Mesenchymal stem cell (in vitro differentiated cells and primary cell): ENCODE results near the gene COL1A1.

Source experiments
- DNase-seq: peaks from one replicate; pipeline ENCODE4 v3.0.0-alpha.2; 2013
- H2AFZ ChIP-seq: one replicate; pipeline ENCODE4 v1.6.1; 2013; ENCODE audit warnings: low read depth, mild to moderate bottlenecking, control low read depth, inconsistent platforms, low read length, moderate library complexity
- H2AK5ac ChIP-seq: 2 replicates; pipeline ENCODE4 v1.6.1; 2013; ENCODE audit warnings: low read length, moderate library complexity, mild to moderate bottlenecking, inconsistent platforms; ENCODE audit not compliant: severe bottlenecking
- H2BK120ac ChIP-seq: one replicate; pipeline ENCODE4 v1.6.1; 2013; ENCODE audit warnings: low read depth, mild to moderate bottlenecking, inconsistent platforms, low read length, moderate library complexity
- H2BK12ac ChIP-seq, 2 experiments: one replicate each; pipeline ENCODE4 v1.6.1; 2013; ENCODE audit warnings: inconsistent platforms in 2 of 2, low read length in 2 of 2, mild to moderate bottlenecking in 2 of 2, moderate library complexity in 2 of 2, control low read depth in 1 of 2
- H2BK15ac ChIP-seq: one replicate; pipeline ENCODE4 v1.6.1; 2013; ENCODE audit warnings: mild to moderate bottlenecking, low read depth, inconsistent platforms; ENCODE audit not compliant: poor library complexity, severe bottlenecking
- H2BK5ac ChIP-seq: 2 replicates; pipeline ENCODE4 v1.6.1; 2013; ENCODE audit warnings: low read depth, mild to moderate bottlenecking, low read length, control low read depth, inconsistent platforms; ENCODE audit not compliant: poor library complexity, severe bottlenecking
- H3K14ac ChIP-seq, 2 experiments: one replicate each; pipeline ENCODE4 v1.6.1; 2013; ENCODE audit warnings: inconsistent platforms in 2 of 2, low read length in 2 of 2, control low read depth in 1 of 2, mild to moderate bottlenecking in 1 of 2, moderate library complexity in 1 of 2
- H3K18ac ChIP-seq, 2 experiments: one replicate each; pipeline ENCODE4 v1.6.1; 2013; ENCODE audit warnings: inconsistent platforms in 2 of 2, low read length in 2 of 2, control low read depth in 1 of 2, low read depth in 1 of 2, mild to moderate bottlenecking in 1 of 2
- H3K23ac ChIP-seq, 2 experiments: one replicate each; pipeline ENCODE4 v1.6.1; 2013; ENCODE audit warnings: inconsistent platforms in 2 of 2, low read length in 2 of 2, mild to moderate bottlenecking in 2 of 2, moderate library complexity in 2 of 2, control low read depth in 1 of 2
- H3K27ac ChIP-seq: 2 replicates; pipeline ENCODE4 v1.5.1; 2013; ENCODE audit warnings: mild to moderate bottlenecking, moderate library complexity, low read length, control low read depth, inconsistent platforms; ENCODE audit not compliant: poor library complexity, severe bottlenecking
- H3K27me3 ChIP-seq, 2 experiments: 2 replicates each; pipeline versions ENCODE4 v1.6.1 to v1.7.0; 2013; ENCODE audit warnings: low read length in 2 of 2, mild to moderate bottlenecking in 2 of 2, moderate library complexity in 2 of 2, control low read depth in 1 of 2, inconsistent platforms in 1 of 2; ENCODE audit not compliant: control insufficient read depth in 1 of 2, insufficient read depth in 1 of 2
- H3K36me3 ChIP-seq, 2 experiments: 2 replicates each; pipeline versions ENCODE4 v1.6.1 to v1.7.0; 2013; ENCODE audit warnings: low read length in 2 of 2, control low read depth in 1 of 2, inconsistent platforms in 1 of 2, low read depth in 1 of 2, mild to moderate bottlenecking in 1 of 2; ENCODE audit not compliant: insufficient read depth in 2 of 2, control insufficient read depth in 1 of 2
- H3K4ac ChIP-seq, 2 experiments: one replicate each; pipeline ENCODE4 v1.6.1; 2013; ENCODE audit warnings: inconsistent platforms in 2 of 2, low read length in 2 of 2, mild to moderate bottlenecking in 2 of 2, moderate library complexity in 2 of 2, control low read depth in 1 of 2, low read depth in 1 of 2
- H3K4me1 ChIP-seq: 2 replicates; pipeline ENCODE4 v1.6.1; 2013; ENCODE audit warnings: low read depth, low read length, control low read depth; ENCODE audit not compliant: control insufficient read depth, insufficient read depth
- H3K4me2 ChIP-seq: 2 replicates; pipeline ENCODE4 v1.6.1; 2013; ENCODE audit warnings: low read length, mild to moderate bottlenecking, inconsistent platforms; ENCODE audit not compliant: poor library complexity, severe bottlenecking
- H3K4me3 ChIP-seq, 2 experiments: 2 replicates each; pipeline versions ENCODE4 v1.5.1 to v1.7.0; 2013; ENCODE audit warnings: low read length in 2 of 2, mild to moderate bottlenecking in 2 of 2, control low read depth in 1 of 2, low read depth in 1 of 2; ENCODE audit not compliant: insufficient read depth in 1 of 2
- H3K79me1 ChIP-seq: replicated peaks from 2 replicates; pipeline ENCODE4 v1.6.1; 2013; ENCODE audit warnings: mild to moderate bottlenecking, control low read depth, low read length, inconsistent platforms; ENCODE audit not compliant: poor library complexity, severe bottlenecking
- H3K9ac ChIP-seq: 2 replicates; pipeline ENCODE4 v1.7.0; 2013; ENCODE audit warnings: mild to moderate bottlenecking, low read length, moderate library complexity
- H3K9me3 ChIP-seq: 2 replicates; pipeline ENCODE4 v1.7.0; 2013; ENCODE audit warnings: mild to moderate bottlenecking, low read length; ENCODE audit not compliant: control insufficient read depth
- H4K8ac ChIP-seq: one replicate; pipeline ENCODE4 v1.6.1; 2013; ENCODE audit warnings: inconsistent platforms, mild to moderate bottlenecking, low read length, moderate library complexity
- H4K91ac ChIP-seq: one replicate; pipeline ENCODE4 v1.6.1; 2013; ENCODE audit warnings: mild to moderate bottlenecking, low read length, inconsistent platforms
- WGBS: methylation state at CpG from one replicate; pipeline ENCODE4 v1.1.7; 2013; ENCODE audit warnings: mixed read lengths; 5-methylcytosine and 5-hydroxymethylcytosine counted together

COL1A1 gene

DNA sequence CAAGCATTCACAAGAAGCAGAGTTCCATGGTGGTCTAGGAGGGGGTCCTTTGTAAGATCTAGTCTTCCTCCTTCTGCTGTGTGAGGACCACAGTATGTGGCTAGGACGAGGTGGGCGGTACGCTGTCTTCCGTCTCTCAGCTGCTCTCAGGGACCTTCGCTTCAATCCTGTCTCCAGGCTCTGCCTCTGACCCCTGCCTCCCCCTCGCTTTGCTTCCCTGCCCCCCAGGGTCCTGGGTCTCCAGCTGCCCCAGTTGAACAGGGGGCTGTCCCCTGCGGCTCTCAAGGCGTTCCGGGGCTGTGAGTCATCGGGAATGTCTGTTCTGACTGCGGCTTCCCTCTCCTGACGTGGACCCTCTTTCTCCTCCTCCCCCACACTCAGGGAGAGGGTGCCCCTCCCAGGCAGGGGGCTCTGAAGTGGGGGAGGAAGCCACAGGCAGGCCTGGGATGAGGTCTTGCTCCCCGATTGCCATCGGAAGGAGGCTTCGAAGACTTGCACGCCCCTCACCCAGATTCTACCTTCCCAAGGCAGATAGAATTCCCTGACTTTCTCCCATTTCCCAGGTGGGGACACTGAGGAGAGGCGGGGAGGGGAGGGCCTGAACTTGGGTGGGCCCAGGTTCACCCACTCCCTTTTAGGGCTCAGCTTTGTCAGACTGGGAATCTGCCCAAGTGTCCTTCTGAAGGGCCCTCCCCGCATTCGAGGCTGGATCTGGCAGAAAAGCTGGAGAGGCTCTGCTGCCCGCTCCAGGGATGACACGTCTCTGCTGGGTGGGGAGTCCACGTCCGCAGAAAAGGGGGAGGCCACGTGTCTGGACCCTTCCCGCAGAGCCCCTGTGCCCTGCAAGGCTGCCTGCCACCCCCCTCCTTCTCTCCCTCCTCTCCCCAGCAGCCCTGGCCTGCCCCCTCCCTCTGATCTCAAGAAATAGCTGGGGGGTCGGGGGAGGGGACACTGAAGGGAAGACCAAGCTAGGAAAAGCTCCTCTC is 9.1 kb upstream of the COL1A1 start:
- Histone ChIP-seq H3K4me2 (peak overlapping the region; percentile 26), H3K27ac (peak overlapping the region; percentile 99), H2BK5ac (peak overlapping the region; percentile 96), H4K91ac (peak overlapping the region; percentile 100), H3K79me1 (peaks cover 2% of the 10 kb centered on the region), H2BK15ac (peak overlapping the region; percentile 95), H3K27me3 (no peaks in the 10 kb centered on the region), H4K8ac (peak overlapping the region; percentile 98), H2AK5ac (peak overlapping the region; percentile 99), H2BK12ac (peak overlapping the region; percentile 96 to 100), H3K4me1 (peaks cover 57% of the 10 kb centered on the region), H3K36me3 (no peaks in the 10 kb centered on the region), H3K18ac (peak overlapping the region; percentile 99 to 100), H3K23ac (peak overlapping the region in 1 of 2 experiments; percentile 20), H3K9me3 (no peaks in the 10 kb centered on the region), H3K9ac (peak overlapping the region; percentile 96), H3K4ac (peak overlapping the region; percentile 98 to 100), H3K4me3 (peak overlapping the region in 1 of 2 experiments; percentile 55), H2AFZ (no peak overlapping the region), H3K14ac (peak overlapping the region; percentile 9 to 95), H2BK120ac (peak overlapping the region; percentile 99)
- under 1% methylated on average over 13 of the region's 26 CpGs for WGBS
- DNase-seq: peak; percentile 100

DNA sequence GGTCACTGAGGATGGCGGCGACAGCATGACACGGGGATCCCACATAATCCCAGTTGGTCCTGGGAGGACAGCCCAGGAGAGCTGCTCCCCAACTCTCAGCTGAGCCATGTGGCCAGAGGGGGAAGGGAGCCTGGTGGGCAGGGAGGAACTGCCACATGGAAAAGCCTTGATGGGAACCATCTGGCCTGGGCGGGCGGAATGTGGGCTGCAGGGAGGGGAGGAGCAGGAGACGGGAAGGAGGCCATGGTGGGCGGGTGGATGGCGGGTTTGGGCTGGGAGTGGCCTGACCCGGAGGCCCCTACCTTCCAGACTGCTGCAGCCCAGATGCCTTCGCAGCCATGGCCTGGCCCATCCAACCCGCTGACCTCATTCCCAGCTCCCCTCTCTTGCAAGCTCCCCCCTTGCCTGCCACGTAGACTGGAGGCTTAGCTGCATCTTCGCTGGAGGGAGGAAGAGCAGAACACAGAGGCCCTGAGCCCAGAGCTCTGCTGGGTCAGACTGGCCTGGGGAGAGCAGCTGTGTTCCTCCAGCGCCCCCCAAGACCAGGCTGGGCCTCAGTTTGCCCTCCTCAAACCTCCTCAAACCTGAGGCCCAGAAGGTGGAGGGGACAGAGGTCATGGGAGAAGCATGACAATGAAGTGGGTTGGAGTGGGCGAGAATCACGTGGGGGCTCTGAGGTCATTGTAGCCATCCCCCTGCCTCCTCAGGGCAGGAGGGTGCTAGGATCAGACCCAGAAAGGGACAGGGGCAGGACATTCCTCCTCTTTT is 8.2 kb upstream of the COL1A1 start:
- peaks cover 2% of the 10 kb centered on the region for H3K79me1 ChIP-seq
- peak overlapping the region; percentile 98 for H4K8ac ChIP-seq
- H3K4me2 ChIP-seq: peak overlapping the region; percentile 26
- H2BK12ac ChIP-seq: peak overlapping the region; percentile 90 to 96
- H2BK15ac ChIP-seq: peak overlapping the region; percentile 75
- peak overlapping the region; percentile 96 for H2BK5ac ChIP-seq
- peak overlapping the region; percentile 98 to 100 for H3K18ac ChIP-seq
- peak overlapping the region; percentile 96 for H3K9ac ChIP-seq
- 4% methylated on average over 11 of the region's 16 CpGs for WGBS
- peak overlapping the region; percentile 9 to 95 for H3K14ac ChIP-seq
- peak overlapping the region; percentile 100 for H4K91ac ChIP-seq
- H3K4me1 ChIP-seq: peaks cover 62% of the 10 kb centered on the region
- H3K27me3 ChIP-seq: no peaks in the 10 kb centered on the region
- peak overlapping the region in 1 of 2 experiments; percentile 55 for H3K4me3 ChIP-seq
- no peak overlapping the region for H2AFZ ChIP-seq
- H3K23ac ChIP-seq: peak overlapping the region in 1 of 2 experiments; percentile 20
- peak; percentile 99 for DNase-seq
- H3K36me3 ChIP-seq: no peaks in the 10 kb centered on the region
- peak overlapping the region; percentile 99 for H3K27ac ChIP-seq
- H2BK120ac ChIP-seq: peak overlapping the region; percentile 99
- peak overlapping the region; percentile 98 to 100 for H3K4ac ChIP-seq
- H2AK5ac ChIP-seq: peak overlapping the region; percentile 99
- no peaks in the 10 kb centered on the region for H3K9me3 ChIP-seq

DNA sequence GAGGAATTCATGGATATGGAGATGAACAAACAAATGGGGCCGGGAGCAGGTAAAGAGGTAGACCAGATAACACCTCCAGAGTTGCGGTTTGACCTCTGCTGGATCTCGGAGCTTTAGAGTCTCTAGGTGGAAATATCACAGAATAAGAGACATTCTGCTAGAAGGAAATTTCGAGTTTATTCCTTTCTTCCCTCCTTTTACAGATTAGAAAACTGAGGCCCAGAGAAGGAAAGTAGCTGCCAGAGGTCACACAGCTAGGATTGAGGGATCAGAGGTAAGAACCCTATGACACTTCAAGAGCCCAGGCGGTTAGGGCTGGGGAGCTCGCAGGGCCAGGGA is 7.7 kb upstream of the COL1A1 start:
- H2AK5ac ChIP-seq: peak overlapping the region; percentile 76
- H3K4ac ChIP-seq: peak overlapping the region; percentile 44 to 97
- peak overlapping the region; percentile 69 for H3K9ac ChIP-seq
- peaks cover 2% of the 10 kb centered on the region for H3K79me1 ChIP-seq
- no peaks in the 10 kb centered on the region for H3K36me3 ChIP-seq
- peak overlapping the region; percentile 75 for H2BK15ac ChIP-seq
- H4K8ac ChIP-seq: peak overlapping the region; percentile 93
- no peak overlapping the region for H2AFZ ChIP-seq
- no peak overlapping the region for H3K4me2 ChIP-seq
- H2BK5ac ChIP-seq: peak overlapping the region; percentile 71
- H2BK120ac ChIP-seq: peak overlapping the region; percentile 99
- peak overlapping the region; percentile 80 to 96 for H3K18ac ChIP-seq
- no peak overlapping the region for H3K4me3 ChIP-seq
- peak overlapping the region; percentile 99 for H4K91ac ChIP-seq
- H3K4me1 ChIP-seq: peaks cover 66% of the 10 kb centered on the region
- DNase-seq: no peak
- H3K27ac ChIP-seq: peak overlapping the region; percentile 99
- H3K14ac ChIP-seq: no peak overlapping the region
- H3K23ac ChIP-seq: no peak overlapping the region
- H3K27me3 ChIP-seq: no peaks in the 10 kb centered on the region
- WGBS: 76% methylated on average over 5 of the region's 6 CpGs
- peak overlapping the region; percentile 64 to 96 for H2BK12ac ChIP-seq
- H3K9me3 ChIP-seq: no peaks in the 10 kb centered on the region
